Measurements from ENCODE around the gene TMBIM6. TPM values are rescaled to one million over a fixed set of nuclear protein-coding genes. Genes with fewer than 3 reads are reported as not detected.

Gene TMBIM6
- total and polyA plus RNA-seq, 9 of the 15 experiments (the other 6 are each of a cell fraction or from before 2014, with no cell fraction given): 147 to 1,288 (median 352) TPM

DNA sequence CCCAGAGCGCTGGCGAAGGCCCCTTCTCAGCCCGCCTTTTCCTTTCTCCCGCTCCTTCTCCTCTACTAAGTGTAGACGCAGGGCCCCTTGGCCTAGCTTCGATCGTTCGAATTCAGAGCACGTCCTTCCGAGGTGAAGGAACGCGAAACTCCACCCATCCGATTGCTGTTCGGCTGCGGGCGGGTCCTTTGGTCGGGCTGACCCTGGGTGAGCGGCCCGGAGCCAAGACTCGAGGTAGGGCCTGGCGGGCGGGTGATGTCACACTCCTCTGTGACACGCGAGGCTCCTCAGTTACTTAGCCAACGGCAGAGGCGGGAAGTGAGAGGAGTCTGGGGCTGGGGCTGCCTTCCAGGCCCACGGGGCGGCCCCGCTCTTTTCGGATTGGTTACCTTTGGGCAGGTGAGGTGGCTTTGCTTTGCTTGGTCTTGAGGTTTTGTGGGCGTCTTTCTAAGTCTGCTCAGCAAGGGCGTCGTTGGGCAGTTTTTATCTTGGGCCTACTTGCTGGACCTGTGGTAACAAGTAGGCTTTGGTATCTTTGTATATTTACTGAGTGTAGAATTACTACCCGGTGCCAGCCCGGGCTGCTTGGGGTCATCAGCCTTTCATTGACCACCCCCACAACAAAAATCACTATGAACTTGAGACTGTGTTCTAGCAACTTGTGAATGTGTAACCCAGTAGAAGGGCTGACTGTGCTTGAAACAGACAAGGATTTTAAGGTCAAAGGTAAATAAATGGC, 694 bp downstream of the TMBIM6 start (continued):
- TF ChIP-seq FOXA3 (CRISPR knock-in tag; conservative IDR thresholded peaks at IDR 0.05 in 1 of 2, IDR thresholded peaks at IDR 0.05 in 1 of 2) (0 out of 4 replicates have a peak, but pooled peaks of 1 of the 2 experiments have one; percentile 6), NCOR1 (IDR thresholded peaks at IDR 0.05) (no peak), ZFX (CRISPR knock-in tag; IDR thresholded peaks at IDR 0.05) (peak; percentile 91), ZBTB1 (CRISPR knock-in tag; IDR thresholded peaks at IDR 0.05; ENCODE audit: borderline replicate concordance, low read depth) (peak; percentile 65; the same call in 1 of the 2 replicates), ZEB2 (IDR thresholded peaks at IDR 0.05) (peak; percentile 61; the same call in 1 of the 2 replicates), MYC (IDR thresholded peaks at IDR 0.05; ENCODE audit: low read depth, low read length) (peak; percentile 77), MYC (CRISPR knock-in tag; IDR thresholded peaks at IDR 0.05; ENCODE audit: borderline replicate concordance, low read depth) (no peak), RBM22 (IDR thresholded peaks at IDR 0.05; ENCODE audit: low read depth, low read length, poor library complexity, severe bottlenecking) (peak; percentile 90), TAF15 (IDR thresholded peaks at IDR 0.05; ENCODE audit: low read depth, low read length) (0 out of 2 replicates have a peak, but pooled peaks have one; percentile 41), NFYB (IDR thresholded peaks at IDR 0.05; ENCODE audit: extremely low read depth, insufficient read length) (peak; percentile 14), GTF2A2 (tag; IDR thresholded peaks at IDR 0.05) (no peak), HNRNPLL (IDR thresholded peaks at IDR 0.05; ENCODE audit: low read depth, low read length, poor library complexity, severe bottlenecking) (no peak), JUN (IDR thresholded peaks at IDR 0.05; ENCODE audit: borderline replicate concordance, low read depth, low read length) (peak; percentile 15; the same call in 1 of the 2 replicates), JUN (CRISPR knock-in tag; IDR thresholded peaks at IDR 0.05; ENCODE audit: borderline replicate concordance) (peak; percentile 39; the same call in 1 of the 2 replicates), ZZZ3 (IDR thresholded peaks at IDR 0.05) (0 out of 2 replicates have a peak, but pooled peaks have one; percentile 16), E2F3 (CRISPR knock-in tag; IDR thresholded peaks at IDR 0.05) (peak; percentile 39; the same call in 1 of the 2 replicates), SIN3A (IDR thresholded peaks at IDR 0.05; ENCODE audit: borderline replicate concordance in 2 of 2, control insufficient read depth in 1 of 2, low read depth in 2 of 2, low read length in 2 of 2) (no peak; a peak in 2 of 4 replicates), RBBP5 (IDR thresholded peaks at IDR 0.05; ENCODE audit: borderline replicate concordance, insufficient read depth, low read length, poor library complexity, severe bottlenecking) (peak; percentile 78), LARP7 (IDR thresholded peaks at IDR 0.05) (peak; percentile 74; the same call in 1 of the 2 replicates), CEBPG (CRISPR knock-in tag; IDR thresholded peaks at IDR 0.05) (peak; percentile 74), CEBPG (tag; conservative IDR thresholded peaks at IDR 0.05 in 1 of 2, IDR thresholded peaks at IDR 0.05 in 1 of 2) (no peak), SRF (CRISPR knock-in tag; IDR thresholded peaks at IDR 0.05) (peak in 1 of 2 experiments; percentile 47; a peak in 1 of 4 replicates), FOSL1 (tag; conservative IDR thresholded peaks at IDR 0.05) (0 out of 2 replicates have a peak, but pooled peaks have one; percentile 47), SPI1 (IDR thresholded peaks at IDR 0.05; ENCODE audit: borderline replicate concordance, low read depth, low read length) (peak; percentile 32; the same call in 1 of the 2 replicates)
- TF ChIP-seq, protein P1, sequence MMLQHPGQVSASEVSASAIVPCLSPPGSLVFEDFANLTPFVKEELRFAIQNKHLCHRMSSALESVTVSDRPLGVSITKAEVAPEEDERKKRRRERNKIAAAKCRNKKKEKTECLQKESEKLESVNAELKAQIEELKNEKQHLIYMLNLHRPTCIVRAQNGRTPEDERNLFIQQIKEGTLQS (IDR thresholded peaks at IDR 0.05): peak; percentile 90
- TF ChIP-seq, protein P1 (CRISPR knock-in tag; conservative IDR thresholded peaks at IDR 0.05): peak; percentile 81
- TF ChIP-seq, protein P2, sequence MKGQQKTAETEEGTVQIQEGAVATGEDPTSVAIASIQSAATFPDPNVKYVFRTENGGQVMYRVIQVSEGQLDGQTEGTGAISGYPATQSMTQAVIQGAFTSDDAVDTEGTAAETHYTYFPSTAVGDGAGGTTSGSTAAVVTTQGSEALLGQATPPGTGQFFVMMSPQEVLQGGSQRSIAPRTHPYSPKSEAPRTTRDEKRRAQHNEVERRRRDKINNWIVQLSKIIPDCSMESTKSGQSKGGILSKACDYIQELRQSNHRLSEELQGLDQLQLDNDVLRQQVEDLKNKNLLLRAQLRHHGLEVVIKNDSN (CRISPR knock-in tag; IDR thresholded peaks at IDR 0.05): peak; percentile 48; the same call in 1 of the 2 replicates

All from K562 (cell line).